ENCODE measurements around the gene NUP58.

NUP58 gene

DNA sequence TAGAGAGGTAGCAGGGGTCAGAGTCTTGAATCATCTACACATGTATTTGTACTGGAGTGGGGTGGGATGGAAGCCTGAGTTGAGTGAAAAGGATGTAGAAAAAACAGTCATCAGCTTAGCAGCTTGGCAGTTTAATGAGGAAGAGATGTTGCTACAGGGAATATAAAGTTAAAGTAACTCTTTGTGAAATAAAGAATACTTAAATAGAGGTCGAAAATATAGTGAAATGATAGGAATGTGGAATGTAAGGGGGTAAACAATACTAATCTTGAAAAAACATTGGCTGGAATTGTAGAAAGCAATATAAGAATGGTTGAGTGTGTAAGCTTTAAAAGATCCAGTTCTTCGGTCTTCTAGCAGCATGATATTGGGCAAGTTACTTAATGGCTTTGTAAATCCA is 22.7 kb downstream of the NUP58 start:
- no peak for DNase-seq (ENCODE audit: low spot score)
- in situ Hi-C loops (cut with MboI; ENCODE audit: low sequenced_read_pairs, unreplicated experiment), result no loop called here
- TF ChIP-seq, protein P1, sequence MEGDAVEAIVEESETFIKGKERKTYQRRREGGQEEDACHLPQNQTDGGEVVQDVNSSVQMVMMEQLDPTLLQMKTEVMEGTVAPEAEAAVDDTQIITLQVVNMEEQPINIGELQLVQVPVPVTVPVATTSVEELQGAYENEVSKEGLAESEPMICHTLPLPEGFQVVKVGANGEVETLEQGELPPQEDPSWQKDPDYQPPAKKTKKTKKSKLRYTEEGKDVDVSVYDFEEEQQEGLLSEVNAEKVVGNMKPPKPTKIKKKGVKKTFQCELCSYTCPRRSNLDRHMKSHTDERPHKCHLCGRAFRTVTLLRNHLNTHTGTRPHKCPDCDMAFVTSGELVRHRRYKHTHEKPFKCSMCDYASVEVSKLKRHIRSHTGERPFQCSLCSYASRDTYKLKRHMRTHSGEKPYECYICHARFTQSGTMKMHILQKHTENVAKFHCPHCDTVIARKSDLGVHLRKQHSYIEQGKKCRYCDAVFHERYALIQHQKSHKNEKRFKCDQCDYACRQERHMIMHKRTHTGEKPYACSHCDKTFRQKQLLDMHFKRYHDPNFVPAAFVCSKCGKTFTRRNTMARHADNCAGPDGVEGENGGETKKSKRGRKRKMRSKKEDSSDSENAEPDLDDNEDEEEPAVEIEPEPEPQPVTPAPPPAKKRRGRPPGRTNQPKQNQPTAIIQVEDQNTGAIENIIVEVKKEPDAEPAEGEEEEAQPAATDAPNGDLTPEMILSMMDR (IDR thresholded peaks at IDR 0.05; ENCODE audit: borderline replicate concordance, control extremely low read depth, extremely low read depth, insufficient read depth, missing control alignments), result no peak

DNA sequence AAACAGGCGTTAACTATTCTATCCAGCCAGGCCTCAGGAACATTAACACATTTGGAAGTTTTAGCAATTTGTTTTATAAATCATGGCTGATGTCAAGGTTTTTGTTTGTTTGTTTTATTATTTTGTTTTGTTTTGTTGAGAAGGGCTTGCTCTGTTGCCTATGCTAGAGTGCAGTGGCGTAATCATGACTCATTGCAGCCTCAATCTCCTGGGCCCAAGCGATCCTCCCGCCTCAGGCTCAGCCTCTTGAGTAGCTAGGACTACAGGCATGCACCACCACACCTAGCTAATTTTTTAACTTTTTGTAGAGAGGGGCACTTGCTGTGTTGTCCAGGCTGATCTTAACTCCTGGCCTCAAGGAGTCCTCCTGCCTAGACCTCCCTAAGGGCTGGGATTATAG is 28.3 kb downstream of the NUP58 start:
- in situ Hi-C loops (cut with MboI; ENCODE audit: low sequenced_read_pairs, unreplicated experiment), result no loop called here
- no peak for DNase-seq (ENCODE audit: low spot score)
- TF ChIP-seq, protein P1 (IDR thresholded peaks at IDR 0.05; ENCODE audit: borderline replicate concordance, control extremely low read depth, extremely low read depth, insufficient read depth, missing control alignments), result no peak

- in situ Hi-C loops (cut with MboI; ENCODE audit: low sequenced_read_pairs, unreplicated experiment), result no loop called here
- DNase-seq (ENCODE audit: low spot score), result no peak
- TF ChIP-seq, protein P1 (IDR thresholded peaks at IDR 0.05; ENCODE audit: borderline replicate concordance, control extremely low read depth, extremely low read depth, insufficient read depth, missing control alignments), result no peak
These were observed 29.1 kb downstream of the NUP58 start for GRCh38 chr13:25330541-25330940.

DNA sequence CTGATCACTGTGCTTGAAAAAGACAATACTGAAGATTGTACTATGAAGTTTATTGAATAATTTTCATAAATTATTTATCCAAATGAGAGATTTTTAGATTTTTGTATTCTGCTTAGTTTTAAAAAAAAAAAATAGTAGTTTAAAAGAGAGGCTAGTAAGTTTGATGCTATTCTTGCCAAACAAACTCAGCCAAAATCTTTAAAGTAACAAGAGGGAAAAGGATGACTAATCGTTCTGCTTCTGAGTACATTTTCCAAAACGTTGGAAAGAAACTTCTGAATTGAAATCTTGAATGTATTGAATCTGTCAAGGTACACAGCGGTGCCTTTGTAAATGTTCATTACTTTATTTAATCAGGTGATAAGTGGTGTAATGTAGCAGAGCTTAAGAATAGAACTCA is 34.4 kb downstream of the NUP58 start:
- in situ Hi-C loops (cut with MboI; ENCODE audit: low sequenced_read_pairs, unreplicated experiment), result no loop called here
- DNase-seq (ENCODE audit: low spot score), result no peak

GRCh38 chr13:25345576-25345975 is 44.2 kb downstream of the NUP58 start:
- TF ChIP-seq, protein P1 (IDR thresholded peaks at IDR 0.05; ENCODE audit: borderline replicate concordance, control extremely low read depth, extremely low read depth, insufficient read depth, missing control alignments), result no peak
- no peak for DNase-seq (ENCODE audit: low spot score)
- in situ Hi-C loops (cut with MboI; ENCODE audit: low sequenced_read_pairs, unreplicated experiment), result no loop called here

More for the DNA sequence above, 34.4 kb downstream of the NUP58 start:
- TF ChIP-seq, protein P1 (IDR thresholded peaks at IDR 0.05; ENCODE audit: borderline replicate concordance, control extremely low read depth, extremely low read depth, insufficient read depth, missing control alignments), result no peak

GRCh38 chr13:25347151-25347550 is 45.7 kb downstream of the NUP58 start:
- in situ Hi-C loops (cut with MboI; ENCODE audit: low sequenced_read_pairs, unreplicated experiment), result no loop called here
- no peak for DNase-seq (ENCODE audit: low spot score)
- TF ChIP-seq, protein P1 (IDR thresholded peaks at IDR 0.05; ENCODE audit: borderline replicate concordance, control extremely low read depth, extremely low read depth, insufficient read depth, missing control alignments), result no peak

- in situ Hi-C loops (cut with MboI; ENCODE audit: low sequenced_read_pairs, unreplicated experiment), result no loop called here
- TF ChIP-seq, protein P1 (IDR thresholded peaks at IDR 0.05; ENCODE audit: borderline replicate concordance, control extremely low read depth, extremely low read depth, insufficient read depth, missing control alignments), result no peak
- no peak for DNase-seq (ENCODE audit: low spot score)
These were observed 50.0 kb downstream of the NUP58 start for GRCh38 chr13:25351404-25351803.

All from GM13976 (cell line).